HG03520 (cell line): Measurements from ENCODE around the gene C9orf50.
A peak's percentile ranks its signal among the peaks of the same experiment; 100 is the strongest.

ENCODE experiments used
- ATAC-seq: cut with Tn5 transposase; IDR thresholded peaks from one replicate; pipeline ENCODE4 v1.9.1; 2021; ENCODE audit warnings: mild to moderate bottlenecking, moderate library complexity; ENCODE audit not compliant: unreplicated experiment

C9orf50 gene

DNA sequence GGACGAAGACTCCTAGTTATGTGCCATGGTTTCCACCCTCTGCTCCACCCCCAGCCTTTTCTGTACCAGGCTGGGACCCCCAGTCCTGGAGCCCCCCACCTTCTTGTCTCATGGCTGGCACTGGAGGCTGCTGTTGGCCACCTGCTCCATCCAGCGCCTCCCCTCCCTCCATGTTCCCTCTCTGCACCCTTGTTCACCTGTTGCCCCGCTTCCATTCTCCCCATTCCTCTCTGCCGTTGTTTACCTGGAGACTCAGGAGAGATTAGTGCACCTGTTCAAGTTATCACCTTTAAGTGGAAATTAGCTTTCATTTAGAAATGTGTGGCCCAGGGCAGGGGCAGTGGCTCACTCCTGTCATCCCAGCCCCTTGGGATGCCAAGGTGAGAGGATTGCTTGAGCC lies 12.3 kb upstream of the C9orf50 start:
- ATAC-seq: no peak

DNA sequence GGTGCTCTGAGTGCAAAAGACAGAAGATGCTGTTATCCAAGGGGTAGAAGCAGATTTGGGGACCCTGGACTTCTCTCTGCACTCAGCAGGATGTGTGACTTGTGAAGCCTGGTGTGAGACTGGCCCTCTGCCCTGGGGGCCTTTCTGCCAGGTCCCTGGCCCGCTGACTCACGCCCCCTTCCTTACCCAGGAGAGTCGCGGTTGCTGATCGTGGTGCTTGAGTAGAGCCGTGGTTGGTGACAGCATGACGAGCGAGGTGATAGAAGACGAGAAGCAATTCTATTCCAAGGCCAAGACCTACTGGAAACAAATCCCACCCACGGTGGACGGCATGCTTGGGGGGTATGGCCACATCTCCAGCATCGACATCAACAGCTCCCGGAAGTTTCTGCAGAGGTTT lies 11.6 kb upstream of the C9orf50 start:
- ATAC-seq: no peak

DNA sequence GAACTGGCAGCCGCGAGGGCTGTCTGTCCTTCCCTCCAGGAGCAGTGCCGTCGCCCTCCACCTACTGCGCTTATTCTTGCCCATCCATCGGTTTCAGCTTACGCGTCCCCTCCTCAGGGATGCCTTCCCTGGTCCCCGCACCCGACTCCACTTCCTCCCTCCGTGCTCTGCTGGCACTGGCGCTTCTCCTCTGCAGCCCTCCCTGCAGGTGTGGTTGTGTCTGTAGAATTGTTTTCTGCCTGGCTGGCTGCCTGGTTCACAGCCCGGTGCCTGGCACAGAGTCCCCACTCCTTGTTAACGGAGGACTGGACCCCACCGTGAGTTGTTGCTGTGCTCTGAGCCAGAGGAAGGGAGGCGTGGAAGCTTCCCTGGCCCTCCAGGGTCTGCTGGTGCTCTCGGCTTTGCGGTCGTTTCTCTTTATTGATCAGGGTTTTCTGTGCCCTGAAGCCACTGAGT lies 10.8 kb upstream of the C9orf50 start:
- no peak for ATAC-seq

DNA sequence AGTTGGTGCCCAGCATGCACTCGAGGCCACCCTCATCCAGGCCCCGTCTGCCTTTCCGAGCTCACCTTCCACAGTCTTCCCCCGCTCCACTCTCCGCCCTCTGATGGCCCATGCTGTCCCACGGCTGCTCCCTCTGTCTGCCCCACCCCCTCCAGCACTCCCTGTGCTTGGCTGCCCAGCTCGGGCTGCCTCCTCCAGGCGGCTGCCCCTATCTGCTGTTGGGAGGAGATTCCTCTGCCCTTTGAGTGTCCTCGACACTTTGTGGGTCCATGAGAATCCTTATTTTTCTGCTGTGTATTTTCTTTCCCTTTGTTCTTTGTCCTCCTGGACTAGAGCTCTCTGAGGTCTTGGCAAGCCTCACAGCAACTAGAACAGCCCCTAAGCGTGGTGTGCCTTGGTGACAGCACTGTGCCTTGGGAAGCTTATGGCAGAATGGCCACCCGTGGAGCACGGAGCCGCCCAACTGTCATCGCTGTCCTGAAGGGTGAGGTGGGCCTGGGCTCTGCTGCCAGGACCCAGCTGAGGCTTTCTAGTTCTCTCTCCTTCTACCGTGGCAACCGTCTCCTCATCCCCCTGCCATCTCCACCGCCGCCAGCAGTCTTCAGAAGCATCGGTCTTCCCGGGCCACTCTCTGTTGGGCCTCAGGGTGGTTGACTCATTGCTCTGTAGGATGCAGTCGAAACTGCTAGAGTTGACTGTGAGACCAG lies 10.2 kb upstream of the C9orf50 start:
- no peak for ATAC-seq

DNA sequence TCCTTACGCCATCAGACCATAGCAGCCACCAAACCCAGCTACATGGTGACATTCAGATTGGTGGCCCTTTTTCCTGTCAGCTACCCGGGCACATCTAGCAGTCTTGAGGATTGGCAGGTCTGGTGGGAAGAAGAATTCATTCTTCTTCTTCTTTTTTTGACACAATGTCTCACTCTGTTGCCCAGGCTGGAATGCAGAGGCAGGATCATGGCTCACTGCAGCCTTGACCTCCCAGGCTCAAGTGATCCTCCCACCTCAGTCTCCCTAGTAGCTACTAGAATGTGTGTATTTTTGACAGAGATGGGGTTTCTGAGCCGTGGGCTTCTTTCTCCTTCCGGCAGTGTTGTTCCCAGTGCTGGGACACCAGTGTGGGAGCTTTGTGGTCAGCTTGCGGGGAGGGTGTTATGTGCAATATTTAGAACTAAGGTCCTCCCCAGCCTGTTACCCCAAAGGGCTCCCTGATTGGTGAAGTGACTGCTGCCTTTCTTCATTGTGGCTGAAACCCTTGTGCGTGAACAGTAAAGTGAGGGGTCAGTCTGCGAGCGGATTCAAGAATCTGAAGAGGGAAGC lies 8.4 kb upstream of the C9orf50 start:
- no peak for ATAC-seq

DNA sequence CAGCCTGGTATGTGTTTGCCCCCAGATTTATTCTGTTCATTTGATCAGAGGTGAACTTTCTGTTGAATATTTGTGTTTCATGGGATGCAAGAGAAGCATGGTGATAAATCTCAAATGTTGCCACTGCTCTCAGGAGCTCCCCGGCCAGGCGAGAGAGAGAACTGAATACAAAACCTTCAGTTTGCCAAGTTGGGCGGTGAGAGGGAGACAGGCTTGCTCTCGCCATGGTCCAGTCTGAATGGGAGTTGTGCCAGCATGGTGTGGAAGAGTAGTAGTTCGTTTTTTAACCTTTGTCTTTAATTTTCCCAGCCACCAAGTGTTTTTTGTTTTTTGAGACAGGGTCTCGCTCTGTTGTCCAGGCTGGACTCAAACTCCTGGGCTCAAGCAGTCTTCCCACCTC lies 7.8 kb upstream of the C9orf50 start:
- ATAC-seq: no peak

DNA sequence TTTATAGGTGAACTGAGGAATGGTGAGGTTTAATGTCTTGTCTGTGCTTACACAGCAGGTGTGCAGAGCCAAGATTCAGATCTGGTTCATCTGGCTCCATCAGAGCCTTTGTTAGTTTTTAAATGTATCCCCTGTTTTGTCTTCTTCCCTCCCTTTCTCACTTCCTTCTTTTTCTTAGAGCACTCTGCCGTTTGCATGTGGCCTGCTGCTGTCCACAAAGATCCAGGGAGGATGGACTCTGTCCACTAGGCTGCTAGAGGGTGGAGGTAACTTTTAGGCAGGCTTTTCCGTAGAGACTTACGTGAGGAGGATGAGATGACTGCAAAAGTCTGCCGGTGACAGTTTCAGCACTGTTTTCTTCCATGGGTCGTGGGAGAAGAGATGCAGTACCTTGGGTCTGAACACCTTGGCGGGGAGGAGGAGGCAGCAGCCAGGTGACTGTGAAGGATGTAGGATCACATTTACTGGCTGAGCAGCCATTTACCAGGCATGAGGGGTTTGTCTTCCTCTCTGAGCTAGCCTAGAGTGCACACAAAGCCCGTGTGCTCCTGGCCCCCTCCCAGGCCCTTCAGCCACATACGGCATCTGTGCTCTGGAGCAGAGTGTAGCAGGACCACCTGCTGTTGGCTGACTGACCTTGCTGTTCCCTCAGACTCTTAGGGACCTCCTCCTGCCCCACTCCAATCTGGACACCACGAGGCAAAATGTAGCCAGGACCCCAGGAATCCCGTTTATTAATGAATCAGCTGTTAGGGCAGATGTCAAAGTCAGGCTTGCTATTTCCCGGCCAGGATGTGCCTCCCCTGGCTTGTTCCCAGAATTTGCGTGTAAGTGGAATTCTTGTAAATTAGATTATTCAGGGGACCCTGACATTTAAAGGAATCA lies 6.9 kb upstream of the C9orf50 start:
- no peak for ATAC-seq

DNA sequence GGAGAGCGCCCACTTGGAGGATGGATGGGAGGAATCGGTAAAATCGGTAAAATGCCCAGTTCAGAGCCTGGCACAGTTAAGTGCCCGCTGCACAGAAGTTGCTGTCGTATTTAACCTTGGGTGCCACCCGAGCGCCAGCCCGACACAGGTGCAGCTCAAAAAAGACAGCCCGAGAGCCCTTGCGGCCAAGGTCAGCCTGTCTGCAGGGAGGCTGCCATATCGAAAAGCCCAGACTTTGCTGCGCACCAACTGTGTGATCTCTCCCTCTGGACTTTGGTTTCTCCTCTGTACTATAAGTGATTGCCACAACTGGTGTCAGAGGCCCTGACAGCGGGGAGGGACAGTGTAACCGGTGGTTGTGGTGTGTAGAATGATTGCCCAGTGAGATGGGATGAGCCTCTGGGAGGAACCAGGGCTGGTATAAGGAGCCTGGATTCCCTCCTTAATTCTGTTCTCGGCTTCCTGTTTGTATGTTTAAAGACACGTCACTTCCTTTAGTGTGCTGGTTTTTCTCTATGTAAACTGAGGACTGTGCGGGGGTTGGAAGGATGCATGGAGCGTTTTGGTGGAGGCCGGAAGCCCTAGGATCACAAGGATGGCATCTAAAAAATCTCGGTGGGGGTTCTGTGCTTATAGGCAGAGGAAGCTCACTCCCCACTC lies 5.9 kb upstream of the C9orf50 start:
- ATAC-seq: peak; percentile 27

DNA sequence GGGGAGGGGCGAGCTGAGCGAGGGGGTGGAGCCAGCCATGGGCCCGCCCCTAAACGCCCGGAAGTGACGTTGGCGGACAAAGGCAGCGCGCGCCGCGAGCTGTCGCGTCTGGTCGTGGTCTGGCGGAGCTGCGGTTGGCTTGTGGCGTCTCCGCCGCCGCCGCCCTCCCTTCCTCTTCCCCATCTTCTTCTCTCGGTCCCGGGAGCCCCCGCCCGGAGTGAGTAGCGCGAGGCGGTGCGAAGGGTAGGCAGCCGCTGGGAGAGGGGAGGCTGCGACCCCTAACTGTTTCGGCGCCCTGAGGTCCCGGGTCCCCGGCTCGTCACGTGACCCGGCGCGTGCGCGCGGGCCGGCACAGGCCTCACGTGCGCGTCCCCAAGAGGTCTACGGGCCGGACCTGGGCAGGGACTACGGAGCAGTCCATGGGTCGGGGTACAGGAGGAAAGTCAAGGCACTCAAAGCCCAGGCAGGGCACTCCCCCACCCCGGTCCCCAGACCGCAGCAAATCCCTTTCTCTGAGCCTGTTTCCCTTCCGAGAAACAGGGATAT lies 5.3 kb upstream of the C9orf50 start, which contains the start of gene NTMT1:
Gene NTMT1, plus strand, starts transcription at position 85 of the 546 bp plus-strand sequence. CDS start 6,541 bp downstream, outside the sequence.
- ATAC-seq: peak; percentile 74

DNA sequence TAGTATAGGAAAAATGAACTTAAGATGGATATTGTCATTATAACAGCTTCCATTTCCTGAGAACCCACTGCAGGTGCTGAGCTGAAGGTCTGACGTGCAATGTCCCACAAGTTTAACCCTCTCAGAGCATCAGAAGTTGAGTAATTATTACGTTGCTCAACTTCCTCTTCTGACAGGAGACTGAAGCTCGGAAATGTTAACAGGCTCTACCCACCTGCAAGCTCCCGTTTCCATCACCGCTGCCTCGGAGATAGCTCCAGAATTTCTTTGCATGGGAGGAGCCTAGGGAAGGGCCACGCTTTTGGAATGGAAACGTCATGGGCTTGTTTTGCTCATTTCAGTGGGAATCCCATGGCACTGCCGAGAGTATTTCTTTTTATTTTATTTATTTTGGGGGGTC lies 4.0 kb upstream of the C9orf50 start:
- ATAC-seq: no peak

DNA sequence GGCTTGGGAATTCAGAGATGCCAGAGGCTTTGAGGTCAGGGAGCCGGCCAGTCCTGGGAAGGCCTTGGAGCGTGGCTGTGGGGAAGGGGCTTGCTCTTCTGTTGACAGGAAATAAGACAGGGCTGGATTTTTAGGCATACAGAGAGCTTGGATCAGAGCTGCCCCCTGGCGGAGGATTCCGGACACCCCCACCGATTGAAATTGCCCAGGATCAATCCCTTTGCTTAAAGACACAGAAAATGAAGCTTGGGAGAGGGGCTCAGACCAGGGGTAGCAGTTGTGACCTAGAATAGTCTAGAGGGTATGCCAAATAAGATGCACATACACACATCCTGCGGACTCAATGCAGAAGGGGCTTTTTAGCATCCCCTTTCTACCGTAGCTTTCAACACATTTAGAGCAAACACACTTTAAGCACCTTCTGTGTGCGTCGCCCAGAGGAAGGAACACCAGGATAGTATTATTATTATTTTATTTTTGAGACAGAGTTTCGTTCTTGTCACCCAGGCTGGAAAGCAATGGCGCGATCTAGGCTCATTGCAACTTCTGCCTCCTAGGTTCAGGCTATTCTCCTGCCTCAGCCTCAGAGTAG lies 3.4 kb upstream of the C9orf50 start:
- ATAC-seq: no peak

DNA sequence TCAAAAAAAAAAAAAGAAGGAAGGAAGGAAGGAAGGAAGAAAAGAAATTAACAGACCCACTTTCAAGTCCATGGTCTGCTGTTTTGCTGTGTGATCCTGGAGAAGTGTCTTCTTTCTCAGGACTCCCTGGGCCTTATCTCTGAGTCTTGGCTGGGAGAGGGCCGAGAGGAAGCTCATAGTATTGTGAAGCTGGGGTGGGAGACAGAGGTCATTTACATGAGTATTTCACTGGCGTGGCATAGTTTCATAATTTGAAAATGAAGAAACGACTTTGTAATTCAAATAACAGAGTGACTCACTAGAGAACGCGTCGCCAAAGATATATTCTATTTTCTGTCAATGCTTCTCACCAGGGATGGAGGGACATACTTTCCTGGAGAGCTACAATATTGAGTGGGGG lies 2.4 kb upstream of the C9orf50 start:
- ATAC-seq: no peak

DNA sequence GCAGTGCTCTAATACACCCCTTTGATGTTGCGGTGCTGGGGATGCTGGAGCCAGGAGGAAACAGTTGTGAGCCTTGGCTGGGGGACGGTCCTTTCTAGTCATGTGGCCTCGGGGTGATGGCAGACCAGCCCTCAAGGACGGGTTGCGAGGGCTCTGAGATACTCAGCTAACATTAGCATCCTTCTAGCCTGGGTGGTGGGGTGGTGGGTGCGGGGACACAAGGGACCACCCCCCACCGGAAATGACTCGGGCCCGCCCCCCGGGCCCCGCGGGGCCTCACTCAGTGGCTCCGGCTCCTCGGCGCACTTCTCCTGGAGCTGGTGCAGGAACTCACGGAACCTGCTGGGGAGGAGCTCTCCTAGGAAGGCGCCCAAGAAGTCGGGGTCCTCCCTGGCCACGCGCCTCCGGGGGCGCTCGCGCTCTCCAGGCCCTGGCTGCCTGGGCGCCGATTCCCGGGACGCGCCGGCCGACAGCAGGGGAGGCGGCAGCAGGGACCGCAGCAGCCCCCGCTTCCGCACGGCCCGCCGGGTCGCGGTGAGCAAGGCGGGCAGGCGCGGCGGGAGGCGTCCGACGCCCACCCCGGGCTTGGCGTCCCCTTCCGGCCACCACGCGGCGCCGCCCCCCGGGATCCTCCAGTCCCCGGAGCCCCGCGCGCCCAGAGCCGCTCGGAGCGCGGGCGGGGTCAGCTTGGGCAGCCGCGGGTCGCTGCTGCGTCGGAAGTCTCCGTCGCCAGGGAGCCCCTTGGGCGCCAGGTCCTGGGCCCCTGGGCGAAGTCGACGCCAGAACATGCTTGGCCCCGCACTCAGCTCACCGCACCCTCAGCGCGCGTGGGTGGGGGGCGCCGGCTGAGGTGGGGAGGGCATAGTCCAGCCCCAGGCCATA lies 873 bp downstream of the C9orf50 start:
- ATAC-seq: no peak

DNA sequence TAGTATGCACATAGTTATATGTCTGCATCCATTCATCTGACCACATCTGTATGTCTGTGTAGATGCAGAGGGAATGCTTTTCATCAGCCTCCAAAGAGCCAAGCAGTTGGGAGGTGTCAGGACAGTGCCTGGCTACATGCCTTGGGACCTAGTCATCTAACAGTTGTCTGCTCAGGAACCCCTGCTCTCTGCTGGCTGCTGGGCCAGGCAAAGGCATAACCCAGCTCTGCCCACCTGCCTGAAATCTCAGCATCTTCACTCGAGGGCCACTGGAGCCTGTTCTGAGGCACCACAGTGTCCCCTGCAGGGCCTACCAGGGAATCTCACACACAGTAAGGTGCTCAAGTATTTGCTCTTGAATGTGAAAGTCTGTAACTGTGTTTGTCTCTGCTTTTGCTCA lies 3.7 kb downstream of the C9orf50 start:
- ATAC-seq: no peak

DNA sequence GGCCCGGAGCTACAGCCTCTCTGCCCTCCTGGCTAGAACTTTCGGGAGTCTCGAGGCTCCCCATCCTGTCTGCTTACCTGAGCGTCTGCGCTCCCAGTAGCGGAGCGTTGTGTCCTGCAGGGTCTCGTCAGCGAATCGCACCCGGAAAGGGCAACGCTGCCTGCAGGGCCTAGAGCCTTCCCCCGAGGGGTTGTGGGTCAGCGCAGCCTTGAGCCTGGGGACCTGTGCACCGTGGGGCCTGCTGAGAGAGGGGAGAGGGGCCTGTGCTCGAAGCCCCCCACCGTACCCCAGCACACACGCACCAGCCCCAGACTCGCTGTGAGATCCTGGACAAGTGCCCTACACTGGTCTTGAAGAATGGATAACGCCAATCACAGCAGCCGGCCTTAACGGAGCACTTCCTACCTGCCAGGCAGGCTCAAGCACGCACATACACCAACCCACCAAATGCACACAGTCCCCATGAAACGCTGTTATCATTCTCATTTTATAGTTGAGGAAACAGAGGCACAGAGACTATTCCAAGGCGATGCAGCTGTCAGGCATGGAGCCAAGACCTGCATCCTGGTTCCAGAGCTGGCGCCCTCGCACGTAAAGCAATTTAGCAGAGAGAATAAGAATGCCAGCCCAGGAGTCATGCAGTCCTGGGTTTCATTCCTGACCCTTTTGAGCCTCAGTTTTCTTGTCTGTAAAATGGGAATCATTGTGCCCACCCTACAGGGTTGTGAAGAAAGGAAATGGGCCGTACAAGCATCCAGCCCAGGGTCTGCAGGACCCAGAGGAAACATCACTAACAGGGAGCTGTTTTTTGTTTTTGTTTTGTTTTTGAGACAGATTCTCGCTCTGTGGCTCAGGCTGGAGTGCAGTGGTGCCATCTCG lies 5.3 kb downstream of the C9orf50 start:
- ATAC-seq: no peak

DNA sequence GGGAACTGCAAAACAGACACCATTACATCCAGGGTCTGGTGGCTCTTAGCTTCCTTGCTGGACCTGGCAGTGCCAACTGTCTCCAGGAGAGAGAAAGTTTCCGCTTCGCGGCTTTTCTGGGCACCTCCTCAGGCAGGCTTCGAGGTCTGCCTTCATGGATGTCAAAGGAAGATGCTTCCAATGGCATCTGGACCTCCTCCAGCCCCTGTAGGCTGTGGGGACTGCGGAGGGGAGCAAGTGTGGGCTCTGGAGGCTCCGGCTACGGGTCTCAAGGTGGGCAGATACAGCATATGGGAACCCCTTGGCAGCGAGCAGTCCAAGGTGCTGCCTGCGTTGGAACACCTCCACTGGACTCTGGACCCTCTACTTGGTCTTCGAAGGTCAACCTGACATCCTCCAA lies 6.0 kb downstream of the C9orf50 start:
- ATAC-seq: no peak

DNA sequence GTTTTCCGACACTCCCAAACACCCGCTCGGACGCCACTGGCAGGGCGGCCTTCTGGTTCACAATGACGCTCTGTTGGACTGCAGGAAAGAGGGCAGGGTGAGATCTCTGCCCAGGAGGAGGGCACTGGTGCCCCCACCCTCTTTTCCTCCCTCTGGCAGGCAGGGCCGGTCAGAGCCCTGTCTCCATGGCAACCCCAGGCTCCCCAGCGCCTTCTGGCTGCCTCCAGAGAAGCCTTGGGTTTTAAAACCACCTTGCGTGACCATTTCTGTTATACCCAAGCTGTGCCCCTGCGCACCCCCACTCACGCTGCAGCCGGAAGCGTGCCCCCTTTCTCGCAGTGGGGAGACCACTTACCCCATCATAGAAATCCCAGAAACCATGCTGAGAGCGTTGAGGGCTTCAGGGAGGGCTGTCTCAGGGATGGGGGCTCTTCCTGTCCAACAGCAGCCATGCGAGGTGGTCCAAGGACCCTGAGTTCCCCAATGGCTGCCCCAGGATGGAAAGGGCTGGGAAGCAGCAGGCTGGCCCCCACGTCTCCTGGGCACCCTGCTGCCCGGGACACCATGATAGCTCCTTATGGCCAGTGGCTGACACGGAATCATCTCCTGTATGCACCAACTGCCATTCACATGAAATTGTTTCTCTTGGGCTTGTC lies 7.3 kb downstream of the C9orf50 start:
- ATAC-seq: no peak
